Gastroesophageal sphincter (tissue), 4 donors: ENCODE measurements around the gene SPRN. TPM values are rescaled to one million over a fixed set of nuclear protein-coding genes. Genes with fewer than 3 reads are reported as not detected.

Source experiments
- ATAC-seq: fragments of 150-250 bp; one replicate; pipeline ENCODE4 v1.9.1; 2016; ENCODE audit warnings: mild to moderate bottlenecking, moderate library complexity
- H3K27ac ChIP-seq, 4 donors: fragments of 200-600 bp; sonication (generic) in 3 of 4; 1 replicate in 3 of 4; 2 replicates in 1 of 4; pipeline ENCODE4 v1.5.1; 2016 to 2019
- H3K27me3 ChIP-seq: fragments of 200-600 bp; sonication (generic); one replicate; pipeline ENCODE4 v1.5.1; 2019
- H3K36me3 ChIP-seq, 2 donors: fragments of 200-600 bp; sonication (generic); one replicate each; pipeline ENCODE4 v1.5.1; 2019; ENCODE audit warnings: control low read depth in 1 of 2
- H3K4me1 ChIP-seq, 3 donors: fragments of 200-600 bp; sonication (generic); 1 replicate in 2 of 3; 2 replicates in 1 of 3; pipeline ENCODE4 v1.5.1; 2016 to 2019; ENCODE audit warnings: control low read depth in 2 of 3
- H3K4me3 ChIP-seq, 2 donors: fragments of 200-600 bp; sonication (generic); one replicate each; pipeline ENCODE4 v1.5.1; 2019; ENCODE audit warnings: mild to moderate bottlenecking in 1 of 2, moderate library complexity in 1 of 2
- H3K9me3 ChIP-seq, 3 donors: fragments of 200-600 bp; sonication (generic); one replicate each; pipeline ENCODE4 v1.5.1; 2017 to 2019; ENCODE audit warnings: control low read depth in 2 of 3
- CTCF ChIP-seq, 4 experiments: fragments of 200-600 bp in 2 of 4; fragments of 450-650 bp in 2 of 4; sonication (generic) in 1 of 4; IDR thresholded peaks; one replicate each; pipeline ENCODE4 v1.5.1; 2017 to 2019; ENCODE audit warnings: antibody characterized with exemption in 4 of 4, mild to moderate bottlenecking in 2 of 4, moderate library complexity in 2 of 4
- EP300 ChIP-seq: sonication (generic); formaldehyde crosslinking; IDR thresholded peaks from one replicate; pipeline ENCODE4 v1.6.1; 2017; ENCODE audit warnings: antibody characterized with exemption, mild to moderate bottlenecking
- POLR2A ChIP-seq, 2 donors: fragments of 450-650 bp; IDR thresholded peaks; one replicate each; pipeline ENCODE4 v1.6.1; 2017; ENCODE audit warnings: antibody characterized with exemption in 2 of 2, mild to moderate bottlenecking in 2 of 2, moderate library complexity in 1 of 2
- POLR2AphosphoS5 ChIP-seq: sonication (generic); formaldehyde crosslinking; IDR thresholded peaks from one replicate; pipeline ENCODE4 v1.6.1; 2017; ENCODE audit warnings: antibody characterized with exemption
- WGBS, 2 donors: methylation state at CpG; one replicate each; pipeline ENCODE4 v1.1.5; 2018; ENCODE audit warnings: low coverage in 1 of 2; 5-methylcytosine and 5-hydroxymethylcytosine counted together
- total RNA-seq, 4 donors: library from RNA; depleted of rRNA; stranded (reverse); fragments of >200 nt; gene quantifications; one replicate each; pipeline ENCODE4 v1.1.0, GENCODE V29; 2016

Gene SPRN
- total RNA-seq, 4 donors from 2014 or later: 0.12 to 0.35 TPM; not detected in 2

- no peaks in the 10 kb centered on the region for H3K27me3 ChIP-seq
- TF ChIP-seq POLR2AphosphoS5 (no peak), POLR2A (IDR thresholded peaks at IDR 0.05) (no peak), EP300 (no peak), CTCF (IDR thresholded peaks at IDR 0.05) (no peak)
- no peak overlapping the region for H3K27ac ChIP-seq
- WGBS, 2 donors: 80 to 91% methylated on average over 1 to 4 of the region's 8 CpGs
- no peaks in the 10 kb centered on the region for H3K9me3 ChIP-seq
- ATAC-seq: no peak
- H3K4me1 ChIP-seq: peaks cover 0 to 26% (median 10%) of the 10 kb centered on the region in 3 donors
- peaks cover 0 to 41% of the 10 kb centered on the region in 2 donors for H3K36me3 ChIP-seq
- no peak overlapping the region for H3K4me3 ChIP-seq
Observed at GRCh38 chr10:133381036-133381435, 43.4 kb downstream of the SPRN start.

- TF ChIP-seq EP300: no peak
- TF ChIP-seq POLR2A (IDR thresholded peaks at IDR 0.05): no peak
- TF ChIP-seq POLR2AphosphoS5: no peak
- TF ChIP-seq CTCF (IDR thresholded peaks at IDR 0.05): no peak
- H3K9me3 ChIP-seq: no peaks in the 10 kb centered on the region
- peak; percentile 1 for ATAC-seq
- 33% methylated on average over 4 of the region's 36 CpGs; no CpG with 5 or more reads in 1 of the 2 donors for WGBS, 2 donors
- H3K27ac ChIP-seq: peak overlapping the region in 3 of 4 donors; percentile 78 to 88 (median 88)
- peaks cover 0 to 26% (median 10%) of the 10 kb centered on the region in 3 donors for H3K4me1 ChIP-seq
- H3K36me3 ChIP-seq: peaks cover 0 to 37% of the 10 kb centered on the region in 2 donors
- H3K4me3 ChIP-seq: peak overlapping the region; percentile 81 to 93
- no peaks in the 10 kb centered on the region for H3K27me3 ChIP-seq
Observed at GRCh38 chr10:133379801-133380666, 44.4 kb downstream of the SPRN start.

- no CpG with 5 or more reads among the region's 78 CpGs for WGBS, 2 donors
- Histone ChIP-seq H3K36me3 (peaks cover 0 to 29% of the 10 kb centered on the region in 2 donors), H3K4me1 (peaks cover 0 to 31% (median 13%) of the 10 kb centered on the region in 3 donors), H3K27ac (peak within 1 kb of the TSS; percentile 56 to 88 (median 88)), H3K27me3 (no peaks in the 10 kb centered on the region), H3K9me3 (no peaks in the 10 kb centered on the region), H3K4me3 (peak within 1 kb of the TSS; percentile 82 to 93)
- peak in 1 of 2 donors; percentile 9 for TF ChIP-seq POLR2A (IDR thresholded peaks at IDR 0.05)
- TF ChIP-seq POLR2AphosphoS5: no peak
- ATAC-seq: peak; percentile 81
Observed at GRCh38 chr10:133379152-133379800, 45.1 kb downstream of the SPRN start, which contains the start of gene PAOX. Gene PAOX (plus strand): TSS chr10:133379262. CDS start chr10:133379317, 55 bp downstream.

- ATAC-seq: peak; percentile 64
- no CpG with 5 or more reads among the region's 90 CpGs for WGBS, 2 donors
- TF ChIP-seq POLR2AphosphoS5: no peak
- TF ChIP-seq EP300: no peak
- no peak for TF ChIP-seq CTCF (IDR thresholded peaks at IDR 0.05)
- peak; percentile 13 to 61 for TF ChIP-seq POLR2A (IDR thresholded peaks at IDR 0.05)
- Histone ChIP-seq H3K9me3 (no peaks in the 10 kb centered on the region), H3K4me1 (peaks cover 0 to 37% (median 16%) of the 10 kb centered on the region in 3 donors), H3K27me3 (no peaks in the 10 kb centered on the region), H3K27ac (peak overlapping the region; percentile 56 to 88 (median 88)), H3K36me3 (peaks cover 0 to 21% of the 10 kb centered on the region in 2 donors), H3K4me3 (peak overlapping the region; percentile 82 to 93)
Observed at GRCh38 chr10:133378251-133379096, 46.0 kb downstream of the SPRN start.
